ENCODE measurements around the gene ANKRD36. TPM values are rescaled to one million over a fixed set of nuclear protein-coding genes. Genes with fewer than 3 reads are reported as not detected.
"Not testable (repeated sequence)": the region's sequence is repeated elsewhere in the genome, so short reads cannot be mapped to it uniquely, and the experiment has no call there.

ANKRD36 gene
- total RNA-seq (ENCODE audit: unreplicated experiment) = 51.1 TPM
- long read RNA-seq, partial matches to known transcripts = 1 of 7 reads
- long read RNA-seq, other reads (novel, unspliced or antisense) = 5 of 7 reads

DNA sequence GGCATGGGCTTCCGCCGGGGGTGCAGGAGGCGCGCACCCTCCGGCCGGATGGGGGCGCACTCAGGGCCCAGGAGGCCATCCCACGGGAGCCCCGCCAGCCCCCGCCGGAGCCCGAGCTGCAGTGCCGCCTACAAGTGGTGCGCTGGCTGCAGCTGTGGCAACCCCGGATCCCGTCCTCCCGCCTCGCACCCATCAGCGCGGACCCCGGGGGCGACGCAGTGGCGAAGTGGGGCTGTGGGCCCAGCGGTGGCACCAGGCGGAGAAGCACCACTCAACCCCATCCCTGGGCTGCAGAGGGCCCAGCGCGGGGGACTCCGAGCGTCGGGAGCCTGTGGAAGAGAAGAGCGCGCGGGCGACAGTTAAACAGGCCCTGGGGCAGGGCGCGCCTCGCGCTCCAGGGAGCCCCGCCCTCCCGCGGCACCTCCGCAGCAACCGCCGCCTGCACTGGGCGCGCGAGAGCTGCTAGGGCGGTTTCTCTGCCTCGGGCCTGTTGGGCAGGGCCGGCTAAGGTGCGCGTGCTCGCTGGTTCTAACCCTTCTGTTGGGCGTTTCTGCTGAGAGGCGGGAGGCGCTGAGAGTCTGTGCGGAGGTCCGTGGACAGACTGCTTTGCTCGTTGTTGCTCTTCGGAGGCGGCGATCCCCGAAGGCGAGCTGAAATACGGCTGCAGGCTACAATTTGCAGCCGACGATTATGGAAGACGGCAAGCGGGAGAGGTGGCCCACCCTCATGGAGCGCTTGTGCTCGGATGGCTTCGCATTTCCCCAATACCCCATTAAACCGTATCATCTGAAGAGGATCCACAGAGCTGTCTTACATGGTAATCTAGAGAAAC is at the start of gene ANKRD36:
TSS of gene ANKRD36 (plus strand) at position 104 of the 832 bp plus-strand sequence. CDS start at position 691, 587 bp downstream.
- H3K9me3 Mint-ChIP-seq (ENCODE audit: unreplicated experiment); H3K4me1 Mint-ChIP-seq (ENCODE audit: low read depth, unreplicated experiment); H3K36me3 Mint-ChIP-seq (ENCODE audit: unreplicated experiment); H3K27me3 Mint-ChIP-seq (ENCODE audit: unreplicated experiment): not testable (repeated sequence)
- H3K27ac Mint-ChIP-seq (ENCODE audit: unreplicated experiment) = peak within 1 kb of the TSS; percentile 95
- peak within 1 kb of the TSS; percentile 98 for H3K4me3 Mint-ChIP-seq (ENCODE audit: unreplicated experiment)
- peak; percentile 83 for DNase-seq

GRCh38 chr2:97066030-97066429 is 46.9 kb upstream of the ANKRD36 start:
- not testable (repeated sequence) for H3K27me3 Mint-ChIP-seq (ENCODE audit: unreplicated experiment); H3K4me3 Mint-ChIP-seq (ENCODE audit: unreplicated experiment); H3K9me3 Mint-ChIP-seq (ENCODE audit: unreplicated experiment); H3K27ac Mint-ChIP-seq (ENCODE audit: unreplicated experiment); H3K36me3 Mint-ChIP-seq (ENCODE audit: unreplicated experiment); DNase-seq; H3K4me1 Mint-ChIP-seq (ENCODE audit: low read depth, unreplicated experiment)

DNA sequence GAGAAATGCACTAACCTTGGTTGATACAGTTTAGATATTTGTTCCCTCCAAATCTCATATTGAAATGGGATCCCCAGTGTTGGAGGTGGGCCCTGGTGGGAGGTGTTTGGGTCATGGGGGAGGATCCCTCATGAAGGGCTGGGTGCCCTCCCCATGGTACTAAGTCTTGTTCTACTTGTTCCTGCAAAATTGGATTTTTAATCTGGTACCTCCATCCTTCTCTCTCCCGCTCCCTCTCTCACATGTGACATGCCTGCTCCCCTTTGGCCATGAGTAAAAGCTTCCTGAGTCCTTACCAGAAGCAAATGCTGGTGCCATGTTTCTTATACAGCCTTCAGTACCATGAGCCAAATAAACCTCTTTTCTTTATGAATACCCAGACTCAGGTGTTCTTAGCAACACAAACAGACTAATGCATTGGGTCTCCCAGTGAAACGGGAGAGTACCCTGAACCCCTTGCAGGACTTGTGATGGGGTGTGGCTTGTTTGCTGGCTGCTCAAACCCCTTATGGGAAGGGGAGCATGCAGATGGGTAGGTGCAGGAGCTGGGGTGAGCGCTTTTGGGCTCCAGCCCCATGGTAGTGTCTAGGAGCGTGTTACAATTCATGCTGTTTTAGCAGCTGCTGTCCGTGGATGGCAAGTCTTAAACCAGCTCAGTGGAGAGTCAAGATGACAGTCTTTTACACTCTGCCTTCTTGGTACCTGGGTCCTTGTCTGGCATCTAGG is 45.5 kb upstream of the ANKRD36 start:
- Mint-ChIP-seq H3K4me1 (ENCODE audit: low read depth, unreplicated experiment) (peaks cover 2% of the 10 kb centered on the region), H3K4me3 (ENCODE audit: unreplicated experiment) (no peak overlapping the region), H3K36me3 (ENCODE audit: unreplicated experiment) (peaks cover 7% of the 10 kb centered on the region), H3K27me3 (ENCODE audit: unreplicated experiment) (no peaks in the 10 kb centered on the region), H3K9me3 (ENCODE audit: unreplicated experiment) (peaks cover 5% of the 10 kb centered on the region), H3K27ac (ENCODE audit: unreplicated experiment) (no peak overlapping the region)
- TF ChIP-seq, protein P1, sequence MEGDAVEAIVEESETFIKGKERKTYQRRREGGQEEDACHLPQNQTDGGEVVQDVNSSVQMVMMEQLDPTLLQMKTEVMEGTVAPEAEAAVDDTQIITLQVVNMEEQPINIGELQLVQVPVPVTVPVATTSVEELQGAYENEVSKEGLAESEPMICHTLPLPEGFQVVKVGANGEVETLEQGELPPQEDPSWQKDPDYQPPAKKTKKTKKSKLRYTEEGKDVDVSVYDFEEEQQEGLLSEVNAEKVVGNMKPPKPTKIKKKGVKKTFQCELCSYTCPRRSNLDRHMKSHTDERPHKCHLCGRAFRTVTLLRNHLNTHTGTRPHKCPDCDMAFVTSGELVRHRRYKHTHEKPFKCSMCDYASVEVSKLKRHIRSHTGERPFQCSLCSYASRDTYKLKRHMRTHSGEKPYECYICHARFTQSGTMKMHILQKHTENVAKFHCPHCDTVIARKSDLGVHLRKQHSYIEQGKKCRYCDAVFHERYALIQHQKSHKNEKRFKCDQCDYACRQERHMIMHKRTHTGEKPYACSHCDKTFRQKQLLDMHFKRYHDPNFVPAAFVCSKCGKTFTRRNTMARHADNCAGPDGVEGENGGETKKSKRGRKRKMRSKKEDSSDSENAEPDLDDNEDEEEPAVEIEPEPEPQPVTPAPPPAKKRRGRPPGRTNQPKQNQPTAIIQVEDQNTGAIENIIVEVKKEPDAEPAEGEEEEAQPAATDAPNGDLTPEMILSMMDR (IDR thresholded peaks at IDR 0.05; ENCODE audit: partially characterized antibody, unreplicated experiment) = no peak
- no peak for DNase-seq

- Mint-ChIP-seq H3K9me3 (ENCODE audit: unreplicated experiment) (peaks cover 5% of the 10 kb centered on the region), H3K27ac (ENCODE audit: unreplicated experiment) (peak overlapping the region; percentile 59), H3K36me3 (ENCODE audit: unreplicated experiment) (peaks cover 7% of the 10 kb centered on the region), H3K27me3 (ENCODE audit: unreplicated experiment) (no peaks in the 10 kb centered on the region), H3K4me3 (ENCODE audit: unreplicated experiment) (no peak overlapping the region), H3K4me1 (ENCODE audit: low read depth, unreplicated experiment) (peaks cover 2% of the 10 kb centered on the region)
- DNase-seq = no peak
- TF ChIP-seq, protein P1 (IDR thresholded peaks at IDR 0.05; ENCODE audit: partially characterized antibody, unreplicated experiment) = no peak
Measured at GRCh38 chr2:97068074-97068473, 44.9 kb upstream of the ANKRD36 start.

DNA sequence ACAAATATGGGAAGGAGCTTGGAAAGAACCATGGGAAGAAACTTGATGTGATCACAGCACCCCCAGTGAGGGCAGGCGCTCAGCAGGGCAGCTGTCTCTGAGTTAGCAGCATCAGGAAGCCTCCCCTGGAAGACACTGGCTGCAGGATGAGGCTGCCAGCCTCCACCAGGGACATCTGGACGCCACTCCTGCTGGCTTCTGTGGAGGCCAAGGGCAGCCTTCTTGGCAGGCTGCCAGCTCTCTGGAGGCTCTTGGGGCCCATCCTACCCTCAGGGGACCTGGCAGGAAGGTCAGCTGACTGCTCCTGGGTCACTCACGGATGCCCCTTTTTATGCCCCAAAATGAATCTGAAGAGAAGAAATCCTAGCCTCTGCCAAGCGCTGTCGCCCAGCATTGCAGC is 44.2 kb upstream of the ANKRD36 start:
- H3K9me3 Mint-ChIP-seq (ENCODE audit: unreplicated experiment); H3K4me3 Mint-ChIP-seq (ENCODE audit: unreplicated experiment); H3K27me3 Mint-ChIP-seq (ENCODE audit: unreplicated experiment); H3K36me3 Mint-ChIP-seq (ENCODE audit: unreplicated experiment); H3K27ac Mint-ChIP-seq (ENCODE audit: unreplicated experiment); H3K4me1 Mint-ChIP-seq (ENCODE audit: low read depth, unreplicated experiment); DNase-seq: not testable (repeated sequence)

- not testable (repeated sequence) for H3K36me3 Mint-ChIP-seq (ENCODE audit: unreplicated experiment); H3K27ac Mint-ChIP-seq (ENCODE audit: unreplicated experiment); H3K4me3 Mint-ChIP-seq (ENCODE audit: unreplicated experiment); DNase-seq; H3K27me3 Mint-ChIP-seq (ENCODE audit: unreplicated experiment); H3K4me1 Mint-ChIP-seq (ENCODE audit: low read depth, unreplicated experiment); H3K9me3 Mint-ChIP-seq (ENCODE audit: unreplicated experiment)
Measured at GRCh38 chr2:97070915-97071314, 42.0 kb upstream of the ANKRD36 start.

- not testable (repeated sequence) for H3K4me1 Mint-ChIP-seq (ENCODE audit: low read depth, unreplicated experiment); H3K27me3 Mint-ChIP-seq (ENCODE audit: unreplicated experiment); DNase-seq; H3K27ac Mint-ChIP-seq (ENCODE audit: unreplicated experiment); H3K4me3 Mint-ChIP-seq (ENCODE audit: unreplicated experiment); H3K9me3 Mint-ChIP-seq (ENCODE audit: unreplicated experiment); H3K36me3 Mint-ChIP-seq (ENCODE audit: unreplicated experiment)
Measured at GRCh38 chr2:97077213-97077612, 35.7 kb upstream of the ANKRD36 start.

GRCh38 chr2:97080855-97081254 is 32.1 kb upstream of the ANKRD36 start:
- not testable (repeated sequence) for H3K27me3 Mint-ChIP-seq (ENCODE audit: unreplicated experiment); H3K27ac Mint-ChIP-seq (ENCODE audit: unreplicated experiment); H3K4me3 Mint-ChIP-seq (ENCODE audit: unreplicated experiment); H3K9me3 Mint-ChIP-seq (ENCODE audit: unreplicated experiment); H3K4me1 Mint-ChIP-seq (ENCODE audit: low read depth, unreplicated experiment); H3K36me3 Mint-ChIP-seq (ENCODE audit: unreplicated experiment); DNase-seq

- not testable (repeated sequence) for H3K27ac Mint-ChIP-seq (ENCODE audit: unreplicated experiment); H3K36me3 Mint-ChIP-seq (ENCODE audit: unreplicated experiment); H3K4me1 Mint-ChIP-seq (ENCODE audit: low read depth, unreplicated experiment); DNase-seq; H3K4me3 Mint-ChIP-seq (ENCODE audit: unreplicated experiment); H3K27me3 Mint-ChIP-seq (ENCODE audit: unreplicated experiment); H3K9me3 Mint-ChIP-seq (ENCODE audit: unreplicated experiment)
Measured at GRCh38 chr2:97082206-97082605, 30.7 kb upstream of the ANKRD36 start.

DNA sequence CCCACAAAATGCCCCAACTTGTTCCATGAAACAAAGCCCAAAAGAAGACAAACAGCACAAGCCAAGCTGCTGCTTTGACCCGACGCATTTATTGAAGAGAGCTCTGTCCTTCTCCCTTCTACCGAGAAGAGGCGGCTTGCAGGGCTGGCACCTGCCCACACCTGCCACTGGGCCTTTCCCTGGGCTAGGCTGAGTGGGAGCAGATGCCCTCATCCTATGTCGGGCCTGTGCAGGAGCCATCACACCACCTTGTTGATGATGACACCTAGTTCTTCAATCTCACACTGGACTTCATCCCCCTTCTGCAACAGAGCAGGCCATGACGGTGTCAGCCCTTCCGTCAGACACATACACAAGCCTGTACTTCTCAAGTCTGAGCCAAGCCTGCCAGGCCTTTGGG is 29.4 kb upstream of the ANKRD36 start:
- H3K27me3 Mint-ChIP-seq (ENCODE audit: unreplicated experiment); H3K36me3 Mint-ChIP-seq (ENCODE audit: unreplicated experiment); DNase-seq; H3K4me1 Mint-ChIP-seq (ENCODE audit: low read depth, unreplicated experiment); H3K27ac Mint-ChIP-seq (ENCODE audit: unreplicated experiment); H3K9me3 Mint-ChIP-seq (ENCODE audit: unreplicated experiment); H3K4me3 Mint-ChIP-seq (ENCODE audit: unreplicated experiment): not testable (repeated sequence)

Data from glutamatergic neuron (in vitro differentiated cells).